Fibroblast of pulmonary artery (primary cell): ENCODE results near the gene CLCN6.

Source experiments
- DNase-seq: peaks from one replicate; pipeline ENCODE4 v3.0.0-alpha.2; 2010; ENCODE audit warnings: low read depth
- H3K4me3 ChIP-seq: replicated peaks from 2 replicates; pipeline ENCODE4 v1.5.1; 2011; ENCODE audit warnings: low read depth, mild to moderate bottlenecking, control low read depth, low read length, moderate library complexity
- TF ChIP-seq, protein P1 (sequence below): IDR thresholded peaks from 2 replicates; pipeline ENCODE4 v1.5.1; 2011; ENCODE audit warnings: mild to moderate bottlenecking, control low read depth, low read length, inconsistent platforms; ENCODE audit errors: missing control alignments

CLCN6 gene

DNA sequence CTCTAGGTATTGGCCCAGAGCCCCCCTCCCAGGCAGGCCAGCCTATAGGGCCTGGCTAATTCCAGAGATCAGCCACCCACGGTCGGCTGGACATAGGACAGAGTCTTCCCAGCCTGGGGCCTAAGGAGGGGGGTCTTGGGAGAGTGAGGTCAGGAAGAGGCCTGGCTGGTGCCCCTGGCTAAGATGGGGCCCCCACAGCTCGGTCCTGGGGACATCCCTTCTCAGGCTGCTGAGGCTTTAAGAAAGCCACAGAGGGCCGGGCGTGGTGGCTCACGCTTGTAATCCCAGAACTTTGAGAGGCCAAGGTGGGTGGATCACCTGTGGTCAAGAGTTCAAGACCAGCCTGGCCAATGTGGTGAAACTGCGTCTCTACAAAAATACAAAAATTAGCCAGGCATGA lies 41.5 kb upstream of the CLCN6 start:
- H3K4me3 ChIP-seq = no peak overlapping the region
- DNase-seq = no peak
- TF ChIP-seq, protein P1, sequence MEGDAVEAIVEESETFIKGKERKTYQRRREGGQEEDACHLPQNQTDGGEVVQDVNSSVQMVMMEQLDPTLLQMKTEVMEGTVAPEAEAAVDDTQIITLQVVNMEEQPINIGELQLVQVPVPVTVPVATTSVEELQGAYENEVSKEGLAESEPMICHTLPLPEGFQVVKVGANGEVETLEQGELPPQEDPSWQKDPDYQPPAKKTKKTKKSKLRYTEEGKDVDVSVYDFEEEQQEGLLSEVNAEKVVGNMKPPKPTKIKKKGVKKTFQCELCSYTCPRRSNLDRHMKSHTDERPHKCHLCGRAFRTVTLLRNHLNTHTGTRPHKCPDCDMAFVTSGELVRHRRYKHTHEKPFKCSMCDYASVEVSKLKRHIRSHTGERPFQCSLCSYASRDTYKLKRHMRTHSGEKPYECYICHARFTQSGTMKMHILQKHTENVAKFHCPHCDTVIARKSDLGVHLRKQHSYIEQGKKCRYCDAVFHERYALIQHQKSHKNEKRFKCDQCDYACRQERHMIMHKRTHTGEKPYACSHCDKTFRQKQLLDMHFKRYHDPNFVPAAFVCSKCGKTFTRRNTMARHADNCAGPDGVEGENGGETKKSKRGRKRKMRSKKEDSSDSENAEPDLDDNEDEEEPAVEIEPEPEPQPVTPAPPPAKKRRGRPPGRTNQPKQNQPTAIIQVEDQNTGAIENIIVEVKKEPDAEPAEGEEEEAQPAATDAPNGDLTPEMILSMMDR = no peak

DNA sequence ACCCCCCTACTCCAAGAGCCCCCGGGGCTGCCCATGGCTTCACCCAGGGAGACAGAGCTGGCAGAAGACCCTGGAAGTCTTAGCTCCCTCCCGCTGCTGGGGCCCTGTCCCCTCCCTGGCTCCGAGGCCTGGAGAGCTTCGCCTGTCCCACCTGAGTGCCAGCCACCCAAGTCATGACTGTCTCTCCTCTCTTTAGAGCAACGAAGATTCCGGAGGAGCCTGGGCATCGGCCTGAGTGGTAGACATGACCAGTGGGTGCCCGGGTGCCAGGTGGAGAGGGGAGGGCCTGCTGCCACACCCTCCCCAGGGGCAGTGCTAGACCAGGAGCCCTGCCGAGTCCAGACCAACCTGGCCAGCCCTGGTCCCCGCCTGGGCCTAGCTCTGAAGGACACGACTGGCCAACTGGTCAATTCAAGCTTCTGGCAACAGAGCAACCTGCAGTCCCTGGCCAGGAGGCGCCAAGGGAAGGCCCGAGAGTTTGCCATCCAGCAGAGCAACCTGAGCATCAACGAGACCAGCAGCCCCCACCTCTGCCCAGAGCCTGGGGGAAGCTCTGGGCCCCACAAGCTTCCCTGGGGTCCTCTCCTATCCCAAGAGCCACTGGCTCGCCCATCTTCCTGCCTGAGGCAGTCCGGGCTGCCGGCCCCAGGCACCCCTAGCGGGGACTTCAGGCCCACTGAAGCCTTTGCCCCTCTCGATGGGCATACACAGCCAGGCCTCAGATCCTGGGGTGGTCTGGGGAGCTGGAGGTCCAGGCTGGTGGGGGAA lies 40.1 kb upstream of the CLCN6 start:
- no peak overlapping the region for H3K4me3 ChIP-seq
- TF ChIP-seq, protein P1 = no peak
- no peak for DNase-seq

DNA sequence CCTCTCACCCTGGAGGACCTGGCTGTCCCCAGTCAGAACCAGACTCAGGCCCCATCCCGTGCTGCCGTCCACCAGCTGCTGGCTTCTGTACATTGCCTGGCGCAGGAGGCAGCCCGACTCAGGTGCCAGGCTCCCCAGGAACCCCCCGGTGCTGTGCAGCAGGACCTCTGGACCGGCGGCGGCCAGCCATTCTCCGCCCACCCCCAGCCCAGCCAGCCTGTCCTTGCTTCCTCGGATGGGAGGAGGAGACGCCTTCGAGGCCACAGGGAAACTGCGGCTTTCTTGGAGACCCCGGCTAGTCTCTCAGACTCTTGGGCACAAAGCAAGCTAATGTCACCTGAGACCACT lies 39.6 kb upstream of the CLCN6 start:
- H3K4me3 ChIP-seq = no peak overlapping the region
- TF ChIP-seq, protein P1 = no peak
- no peak for DNase-seq

DNA sequence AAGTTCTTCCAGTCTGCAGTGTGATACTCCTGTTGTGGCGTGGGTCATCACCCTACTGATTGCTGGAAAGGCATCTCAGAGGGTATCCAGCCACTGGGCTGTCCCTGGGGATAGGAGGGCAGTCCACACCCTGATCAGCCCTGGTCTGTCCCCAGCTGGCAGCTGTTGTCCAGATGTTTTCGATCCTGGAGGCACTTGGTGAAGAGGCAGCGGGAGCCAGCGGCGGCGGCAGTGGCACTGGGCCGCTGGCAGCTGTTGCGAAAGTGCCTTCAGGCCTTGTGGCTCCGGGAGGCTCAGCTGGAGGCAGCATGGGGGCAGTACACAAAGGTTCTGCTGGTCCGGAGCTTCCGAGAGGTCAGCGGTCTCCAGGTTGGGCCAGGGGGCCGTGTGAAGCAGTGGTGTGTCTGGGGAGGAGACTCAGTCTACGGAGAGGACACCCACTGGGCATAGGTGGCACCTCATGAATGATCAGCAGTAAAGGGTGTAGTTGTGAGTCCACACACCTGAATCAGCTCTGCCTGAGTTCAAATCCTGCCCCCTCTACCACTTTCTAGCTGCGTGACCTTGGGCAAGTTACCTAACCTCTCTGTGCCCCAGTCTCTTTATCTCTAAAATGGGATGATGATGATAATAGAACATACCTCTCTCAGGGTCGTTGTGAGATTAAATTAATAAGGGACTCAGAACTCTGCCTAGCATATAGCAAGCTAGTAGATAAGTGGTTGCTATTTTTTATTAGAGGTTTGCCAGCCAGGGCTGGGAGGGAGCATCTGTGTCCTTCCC lies 37.9 kb upstream of the CLCN6 start:
- no peak overlapping the region for H3K4me3 ChIP-seq
- DNase-seq = no peak
- TF ChIP-seq, protein P1 = no peak

DNA sequence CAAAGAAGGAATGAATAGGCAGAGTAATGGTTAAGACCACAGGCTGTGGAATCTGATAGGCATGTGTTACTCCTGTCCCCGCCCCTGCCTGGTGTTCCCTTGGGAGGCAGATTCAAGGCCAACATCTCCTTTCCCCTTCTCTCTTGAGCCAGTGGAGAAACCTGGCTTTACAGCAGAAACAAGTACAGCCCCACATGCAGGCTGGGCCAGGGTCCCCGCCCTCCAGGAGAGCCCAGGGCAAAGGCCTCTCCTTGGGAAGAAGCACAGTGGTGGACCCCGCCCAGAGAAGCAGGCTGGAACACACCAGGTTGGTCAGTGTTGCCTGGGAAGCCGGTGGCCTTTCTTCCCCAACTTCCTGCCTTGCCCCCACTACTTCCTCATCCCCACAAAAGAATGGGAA lies 37.2 kb upstream of the CLCN6 start:
- TF ChIP-seq, protein P1 = no peak

DNA sequence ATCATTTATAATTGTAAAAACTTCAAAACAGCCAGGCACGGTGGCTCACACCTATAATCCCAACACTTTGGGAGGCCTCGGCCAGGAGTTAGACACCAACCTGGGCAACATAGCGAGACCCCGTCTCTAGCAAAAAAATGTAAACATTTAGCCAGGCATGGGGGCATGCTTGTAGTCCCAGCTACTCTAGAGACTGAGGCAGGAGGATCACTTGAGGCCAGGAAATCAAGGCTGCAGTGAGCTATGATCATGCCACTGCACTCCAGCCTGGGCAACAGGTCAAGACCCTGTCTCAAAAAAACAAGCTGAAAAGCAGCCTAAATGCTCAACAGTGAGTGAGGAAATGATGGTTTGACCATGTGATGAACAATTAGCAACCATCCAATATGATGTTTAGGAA lies 36.7 kb upstream of the CLCN6 start:
- DNase-seq = no peak
- TF ChIP-seq, protein P1 = no peak
- H3K4me3 ChIP-seq = no peak overlapping the region

More for the DNA sequence above, 37.2 kb upstream of the CLCN6 start:
- DNase-seq = no peak
- no peak overlapping the region for H3K4me3 ChIP-seq
